Neural crest cell (in vitro differentiated cells): ENCODE data around the gene WNK3. TPM values are rescaled to one million over a fixed set of nuclear protein-coding genes. Genes with fewer than 3 reads are reported as not detected.

ENCODE experiments used
- DNase-seq: peaks from one replicate; pipeline ENCODE4 v3.0.0; 2021; ENCODE audit warnings: low read depth, mixed read lengths, low spot score
- H3K27ac Mint-ChIP-seq: one replicate; pipeline ENCODE4 v1.8.0; 2021; ENCODE audit warnings: mild to moderate bottlenecking, mixed read lengths; ENCODE audit not compliant: unreplicated experiment
- H3K27me3 Mint-ChIP-seq: 2 replicates; pipeline ENCODE4 v1.8.0; 2021; ENCODE audit warnings: low read depth, mild to moderate bottlenecking, mixed read lengths
- H3K36me3 Mint-ChIP-seq: 2 replicates; pipeline ENCODE4 v1.8.0; 2021; ENCODE audit warnings: low read depth, mild to moderate bottlenecking, mixed read lengths
- H3K4me1 Mint-ChIP-seq: 2 replicates; pipeline ENCODE4 v1.8.0; 2021; ENCODE audit warnings: mixed read lengths
- H3K4me3 Mint-ChIP-seq: one replicate; pipeline ENCODE4 v1.8.0; 2021; ENCODE audit warnings: mild to moderate bottlenecking, mixed read lengths
- H3K9me3 Mint-ChIP-seq: 2 replicates; pipeline ENCODE4 v1.8.0; 2021; ENCODE audit warnings: mixed read lengths
- CTCF ChIP-seq: fragments of 200-600 bp; sonication (generic); conservative IDR thresholded peaks from 2 replicates; pipeline ENCODE4 v1.5.0; 2021; ENCODE audit warnings: antibody characterized with exemption, mild to moderate bottlenecking
- total RNA-seq: library from RNA; stranded (reverse); gene quantifications from 2 replicates; pipeline ENCODE4 v1.2.1, GENCODE V29; 2021

WNK3 gene
- total RNA-seq, 1 donor from 2014 or later, result 29.3 TPM

- peaks cover 5% of the 10 kb centered on the region for H3K36me3 Mint-ChIP-seq
- no peak overlapping the region for H3K27ac Mint-ChIP-seq
- TF ChIP-seq CTCF, result no peak
- H3K4me1 Mint-ChIP-seq, result no peaks in the 10 kb centered on the region
- H3K4me3 Mint-ChIP-seq, result no peak overlapping the region
- no peaks in the 10 kb centered on the region for H3K27me3 Mint-ChIP-seq
- DNase-seq, result no peak
- H3K9me3 Mint-ChIP-seq, result peaks cover 5% of the 10 kb centered on the region
Observed at GRCh38 chrX:54301516-54301915, 56.3 kb downstream of the WNK3 start.

- Mint-ChIP-seq H3K27me3 (no peaks in the 10 kb centered on the region), H3K4me1 (no peaks in the 10 kb centered on the region), H3K27ac (no peak overlapping the region), H3K9me3 (no peaks in the 10 kb centered on the region), H3K36me3 (peaks cover 10% of the 10 kb centered on the region), H3K4me3 (no peak overlapping the region)
- TF ChIP-seq CTCF, result no peak
- DNase-seq, result no peak
Observed at GRCh38 chrX:54294306-54294705, 63.5 kb downstream of the WNK3 start.

- no peaks in the 10 kb centered on the region for H3K9me3 Mint-ChIP-seq
- no peak overlapping the region for H3K4me3 Mint-ChIP-seq
Observed at GRCh38 chrX:54292755-54293154, 65.1 kb downstream of the WNK3 start.

GRCh38 chrX:54291758-54292157 lies 66.1 kb downstream of the WNK3 start:
- Mint-ChIP-seq H3K9me3 (no peaks in the 10 kb centered on the region), H3K27ac (no peak overlapping the region), H3K36me3 (peaks cover 10% of the 10 kb centered on the region), H3K27me3 (no peaks in the 10 kb centered on the region), H3K4me1 (no peaks in the 10 kb centered on the region), H3K4me3 (no peak overlapping the region)
- DNase-seq, result no peak
- no peak for TF ChIP-seq CTCF

More at GRCh38 chrX:54292755-54293154, 65.1 kb downstream of the WNK3 start:
- no peak for TF ChIP-seq CTCF
- Mint-ChIP-seq H3K4me1 (no peaks in the 10 kb centered on the region), H3K36me3 (peaks cover 10% of the 10 kb centered on the region), H3K27ac (no peak overlapping the region), H3K27me3 (no peaks in the 10 kb centered on the region)
- DNase-seq, result no peak

- no peak for TF ChIP-seq CTCF
- H3K27ac Mint-ChIP-seq, result no peak overlapping the region
Observed at GRCh38 chrX:54288968-54289367, 68.9 kb downstream of the WNK3 start.

GRCh38 chrX:54288277-54288676 lies 69.6 kb downstream of the WNK3 start:
- H3K27ac Mint-ChIP-seq, result no peak overlapping the region
- H3K27me3 Mint-ChIP-seq, result no peaks in the 10 kb centered on the region

More at GRCh38 chrX:54288968-54289367, 68.9 kb downstream of the WNK3 start:
- no peak for DNase-seq
- Mint-ChIP-seq H3K36me3 (peaks cover 10% of the 10 kb centered on the region), H3K27me3 (no peaks in the 10 kb centered on the region), H3K4me1 (no peaks in the 10 kb centered on the region), H3K4me3 (no peak overlapping the region), H3K9me3 (peaks cover 2% of the 10 kb centered on the region)

More at GRCh38 chrX:54288277-54288676, 69.6 kb downstream of the WNK3 start:
- TF ChIP-seq CTCF, result no peak
- no peak for DNase-seq
- peaks cover 4% of the 10 kb centered on the region for H3K9me3 Mint-ChIP-seq
- H3K36me3 Mint-ChIP-seq, result peaks cover 12% of the 10 kb centered on the region
- no peaks in the 10 kb centered on the region for H3K4me1 Mint-ChIP-seq
- no peak overlapping the region for H3K4me3 Mint-ChIP-seq
